ENCODE data around the gene TMEM191C.
"Not testable (repeated sequence)": the region's sequence is repeated elsewhere in the genome, so short reads cannot be mapped to it uniquely, and the experiment has no call there.

TMEM191C gene

GRCh38 chr22:21473664-21474063 is 6.5 kb downstream of the TMEM191C start:
- not testable (repeated sequence) for DNase-seq

DNA sequence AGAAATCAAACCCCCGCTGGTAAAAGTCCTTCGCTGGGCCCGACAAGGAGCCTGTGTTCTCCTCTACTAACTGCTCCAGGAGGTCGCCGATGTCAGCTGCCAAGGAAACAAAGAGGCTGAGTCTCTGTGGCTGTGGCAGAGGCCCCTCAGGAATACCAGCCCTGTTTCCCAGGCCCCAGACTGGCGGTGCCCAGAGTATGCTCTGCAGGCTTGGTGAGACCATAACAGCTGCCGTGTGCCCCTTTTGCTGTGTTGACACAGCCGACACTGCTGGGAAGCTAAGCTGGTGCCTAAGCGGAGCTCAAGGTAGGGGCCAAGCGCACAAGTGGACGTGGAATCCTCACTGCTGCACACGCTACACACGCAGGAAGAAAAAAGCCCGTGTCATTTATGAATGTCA is 16.9 kb downstream of the TMEM191C start:
- DNase-seq = not testable (repeated sequence)

- not testable (repeated sequence) for DNase-seq
Observed at GRCh38 chr22:21487723-21488122, 20.5 kb downstream of the TMEM191C start.

DNA sequence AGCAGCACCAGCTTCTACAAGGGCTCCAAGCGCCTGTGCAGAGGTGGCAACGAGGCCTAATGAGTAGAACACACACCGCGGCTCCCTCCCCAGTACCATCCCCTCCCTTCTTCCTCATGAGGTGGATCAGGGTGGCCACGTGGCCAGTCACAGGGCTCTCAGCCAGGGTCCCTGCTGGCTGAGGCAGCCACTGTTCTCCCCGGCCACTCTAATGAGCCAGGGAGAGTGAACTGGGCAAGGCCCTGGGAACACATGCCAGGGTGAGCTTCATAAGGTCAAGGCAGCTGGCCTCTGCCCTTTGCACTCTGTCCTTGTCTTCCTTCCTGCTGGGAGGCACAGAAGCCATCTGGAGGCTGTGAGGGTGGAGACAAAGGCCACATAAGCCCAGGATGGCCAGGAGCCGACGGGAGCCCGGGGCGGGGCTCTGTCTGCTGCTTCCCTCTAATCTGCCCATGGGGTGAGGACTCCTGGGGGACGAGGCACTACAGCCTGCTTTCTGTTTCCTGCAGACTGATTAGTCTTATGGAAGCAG is 22.0 kb downstream of the TMEM191C start:
- not testable (repeated sequence) for DNase-seq

DNA sequence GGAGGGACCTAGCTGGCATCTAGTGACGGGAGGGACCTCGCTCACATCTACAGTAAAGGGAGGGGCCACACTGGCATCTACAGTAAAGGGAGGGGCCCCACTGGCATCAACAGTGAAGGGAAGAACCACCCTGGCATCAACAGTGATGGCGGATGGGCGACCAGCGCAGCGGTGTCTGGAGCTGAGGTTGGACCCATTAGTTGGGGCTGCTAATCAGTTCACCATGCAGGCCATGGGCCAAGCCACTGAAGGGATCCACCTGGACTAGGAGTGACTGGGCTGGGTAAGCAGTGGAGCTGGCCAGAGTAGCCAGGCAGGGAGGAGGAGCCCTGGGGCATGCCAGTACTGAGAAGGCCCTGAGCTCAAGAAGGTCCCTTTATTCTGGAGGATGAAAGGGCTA is 23.4 kb downstream of the TMEM191C start:
- not testable (repeated sequence) for DNase-seq

GRCh38 chr22:21492271-21492670 is 25.1 kb downstream of the TMEM191C start:
- DNase-seq = not testable (repeated sequence)

GRCh38 chr22:21493789-21494782 is 26.9 kb downstream of the TMEM191C start:
- DNase-seq = not testable (repeated sequence)

DNA sequence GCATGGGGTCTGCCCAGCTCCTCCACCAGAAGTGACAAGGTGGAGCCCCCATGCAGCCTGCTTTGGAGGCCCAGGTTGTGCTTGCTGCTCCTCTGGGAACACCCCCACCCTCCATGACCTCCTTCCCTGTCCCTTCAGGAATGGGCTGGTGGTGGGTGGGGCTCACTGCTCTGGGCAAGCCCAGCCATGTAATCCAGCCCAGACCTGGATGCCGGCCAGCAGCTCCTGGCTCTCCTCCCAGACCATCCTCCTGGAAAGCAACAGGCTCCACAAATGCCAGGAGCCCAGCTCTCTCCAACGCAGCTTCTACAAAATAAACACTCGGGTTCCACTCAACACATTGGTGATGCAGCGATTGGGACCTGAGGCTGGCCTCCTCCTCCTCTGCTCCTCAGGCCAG is 30.8 kb downstream of the TMEM191C start:
- DNase-seq = not testable (repeated sequence)

DNA sequence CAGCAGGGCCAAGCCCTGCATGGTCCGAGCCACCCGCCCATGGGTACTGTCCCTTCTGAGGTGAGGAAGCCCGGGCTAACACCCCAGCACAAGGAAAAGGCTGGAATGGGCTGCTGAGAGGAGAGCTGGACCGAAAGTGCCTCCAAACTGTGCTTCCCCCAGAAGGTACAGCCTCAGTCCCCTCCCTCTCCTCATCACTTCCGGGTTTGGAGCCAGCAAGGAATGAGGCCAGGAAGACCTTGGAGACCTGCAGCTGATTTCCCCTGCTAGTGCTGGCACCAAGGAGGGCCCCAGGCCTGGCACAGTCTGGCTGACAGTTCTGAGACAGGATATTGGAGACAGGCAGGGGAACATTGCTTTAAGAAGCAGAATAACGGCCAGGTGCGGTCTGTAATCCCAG is 31.3 kb downstream of the TMEM191C start:
- DNase-seq = not testable (repeated sequence)

GRCh38 chr22:21499623-21500506 is 32.7 kb downstream of the TMEM191C start:
- not testable (repeated sequence) for DNase-seq

- not testable (repeated sequence) for DNase-seq
Observed at GRCh38 chr22:21510397-21510796, 43.2 kb downstream of the TMEM191C start.

DNA sequence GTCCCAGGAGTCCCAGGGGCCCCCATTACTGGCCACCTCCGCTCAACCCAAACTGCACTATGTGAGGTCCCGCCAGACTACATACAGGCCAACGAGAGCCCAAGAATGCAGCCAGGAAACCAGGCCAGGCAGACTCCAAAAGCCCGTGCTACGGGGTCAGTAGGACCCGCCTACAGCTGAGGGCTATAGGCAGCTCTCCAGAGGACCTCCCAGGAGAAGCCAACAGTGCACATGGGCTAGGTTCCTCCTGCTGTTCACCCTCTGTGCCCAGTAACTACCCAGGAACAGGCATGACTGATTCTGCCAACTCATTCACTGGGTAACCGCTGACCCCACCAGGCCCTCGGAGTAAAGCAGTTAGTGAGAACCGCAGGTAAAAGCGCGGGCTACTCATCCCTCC is 44.8 kb downstream of the TMEM191C start:
- DNase-seq = not testable (repeated sequence)

- not testable (repeated sequence) for DNase-seq
Observed at GRCh38 chr22:21514117-21514516, 46.9 kb downstream of the TMEM191C start.

GRCh38 chr22:21515234-21515633 is 48.0 kb downstream of the TMEM191C start:
- DNase-seq = not testable (repeated sequence)

DNA sequence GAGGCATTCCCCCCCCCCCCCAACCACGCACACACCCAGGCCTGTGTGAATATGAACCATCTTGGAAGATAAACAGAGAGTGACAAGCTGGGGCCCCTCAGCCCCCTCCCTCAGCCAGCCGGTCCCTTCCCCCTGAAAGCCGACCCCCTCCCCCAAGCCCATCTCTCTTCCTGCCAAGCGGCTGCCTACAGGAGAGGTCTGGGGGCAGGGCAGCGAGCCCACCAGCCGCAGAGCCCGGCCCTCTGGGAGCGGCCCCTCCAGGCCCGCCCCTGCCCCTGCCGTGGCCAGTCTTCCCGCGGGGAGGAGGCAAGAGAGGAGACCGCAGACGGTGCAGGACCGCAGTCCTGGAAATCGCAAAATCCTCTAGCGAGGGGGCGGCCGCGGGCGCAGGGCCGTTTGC is 49.3 kb downstream of the TMEM191C start:
- not testable (repeated sequence) for DNase-seq

- peak; percentile 55 for DNase-seq
Observed at GRCh38 chr22:21516970-21517764, 50.0 kb downstream of the TMEM191C start.

Measured in CD4-positive, alpha-beta T cell treated with Interleukin-15 for 1 hour (primary cell).